GM08714 (cell line): ENCODE results near the gene NR3C2.
"Not testable (repeated sequence)": the region's sequence is repeated elsewhere in the genome, so short reads cannot be mapped to it uniquely, and the experiment has no call there.

Experiments
- H3K4me3 ChIP-seq: fragments of 200-500 bp; sonication (Bioruptor generic); 2 replicates; pipeline ENCODE4 v1.5.1; 2014; ENCODE audit warnings: mild to moderate bottlenecking, low read length, inconsistent platforms
- ZNF274 ChIP-seq: IDR thresholded peaks from 2 replicates; pipeline ENCODE4 v1.6.1; 2012; ENCODE audit warnings: mild to moderate bottlenecking, low read depth, low read length

The NR3C2 gene

DNA sequence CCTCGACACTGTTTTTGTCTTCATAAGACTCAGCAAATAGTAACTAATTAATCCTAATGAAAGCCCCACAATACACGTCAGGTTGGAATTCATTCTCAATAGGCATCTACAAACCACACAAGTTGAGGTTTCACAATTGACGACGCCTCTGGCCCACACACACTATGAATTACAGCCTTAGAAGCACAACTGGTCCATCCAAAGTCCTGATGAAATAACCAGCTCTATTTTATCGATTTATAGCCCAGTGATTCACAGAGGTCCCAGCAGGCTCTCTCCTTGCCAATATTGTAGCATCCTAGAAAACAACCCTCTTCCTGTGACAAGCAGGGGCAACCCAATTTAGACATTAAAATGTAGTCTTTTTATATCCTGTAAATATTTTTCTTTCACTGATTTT is 112.1 kb downstream of the NR3C2 start:
- no peak for TF ChIP-seq ZNF274

DNA sequence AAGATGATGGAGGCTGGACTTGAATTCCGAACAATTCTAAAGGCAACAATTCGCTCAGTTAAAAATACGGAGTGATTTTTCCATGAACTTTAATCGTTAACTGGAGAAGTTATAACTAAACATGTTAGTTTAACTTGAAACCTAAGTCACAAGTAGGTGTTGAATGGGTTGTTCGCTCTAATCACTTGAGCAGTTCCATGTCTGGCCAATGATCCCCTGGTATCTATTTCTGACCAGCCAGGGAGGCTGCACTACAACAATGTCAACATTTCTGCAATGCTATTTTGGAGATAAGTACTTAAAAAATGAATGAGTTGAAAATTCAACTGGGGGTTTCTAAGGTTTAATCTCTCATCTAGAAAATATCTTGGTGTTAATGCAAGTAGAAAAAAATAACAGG is 112.5 kb downstream of the NR3C2 start:
- H3K4me3 ChIP-seq, result no peak overlapping the region
- no peak for TF ChIP-seq ZNF274

More for the DNA sequence above, 112.1 kb downstream of the NR3C2 start:
- no peak overlapping the region for H3K4me3 ChIP-seq

- H3K4me3 ChIP-seq, result no peak overlapping the region
- TF ChIP-seq ZNF274, result no peak
Observed at GRCh38 chr4:148327683-148328082, 114.5 kb downstream of the NR3C2 start.

GRCh38 chr4:148323316-148323715 is 118.9 kb downstream of the NR3C2 start:
- not testable (repeated sequence) for H3K4me3 ChIP-seq

DNA sequence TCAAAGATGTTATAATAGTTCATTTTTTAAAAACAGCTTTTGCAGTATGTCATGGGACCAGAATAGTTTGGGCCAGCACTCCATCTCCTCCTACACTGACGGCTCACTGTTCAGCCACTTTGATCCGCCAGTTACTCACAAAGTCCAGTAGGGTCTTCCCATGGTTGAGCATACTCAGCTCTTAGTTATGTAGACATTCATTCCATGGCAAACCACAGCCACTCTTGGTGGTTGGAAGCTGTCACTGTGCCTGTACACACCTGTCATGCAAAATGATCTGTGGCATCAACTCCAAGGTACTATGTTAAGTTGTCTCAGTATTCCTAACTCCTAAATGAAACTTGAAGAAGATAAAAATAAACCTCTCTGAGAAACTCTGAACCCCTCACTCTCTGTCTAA is 127.2 kb downstream of the NR3C2 start:
- no peak overlapping the region for H3K4me3 ChIP-seq
- TF ChIP-seq ZNF274, result no peak

- no peak for TF ChIP-seq ZNF274
Observed at GRCh38 chr4:148312956-148313490, 129.2 kb downstream of the NR3C2 start.

DNA sequence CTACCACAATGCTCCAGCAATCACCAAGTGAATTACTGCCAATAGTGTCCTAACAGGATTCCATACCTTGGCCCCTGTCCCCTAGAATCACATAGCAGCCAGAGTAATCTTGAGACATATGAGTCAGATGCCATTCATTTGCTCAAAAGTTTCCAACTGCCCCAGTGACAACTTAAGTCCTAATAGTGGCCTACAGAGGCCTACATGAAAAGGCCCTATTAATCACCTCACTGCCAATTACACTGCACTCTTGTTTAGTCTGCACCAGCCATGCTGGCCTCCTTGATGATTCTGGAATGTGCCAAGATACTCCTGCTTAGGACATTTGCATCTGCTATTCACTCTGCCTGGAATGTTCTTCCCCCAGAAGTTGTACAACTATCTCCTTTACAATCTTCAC is 130.7 kb downstream of the NR3C2 start:
- H3K4me3 ChIP-seq, result no peak overlapping the region
- no peak for TF ChIP-seq ZNF274

More at GRCh38 chr4:148312956-148313490, 129.2 kb downstream of the NR3C2 start:
- no peak overlapping the region for H3K4me3 ChIP-seq

DNA sequence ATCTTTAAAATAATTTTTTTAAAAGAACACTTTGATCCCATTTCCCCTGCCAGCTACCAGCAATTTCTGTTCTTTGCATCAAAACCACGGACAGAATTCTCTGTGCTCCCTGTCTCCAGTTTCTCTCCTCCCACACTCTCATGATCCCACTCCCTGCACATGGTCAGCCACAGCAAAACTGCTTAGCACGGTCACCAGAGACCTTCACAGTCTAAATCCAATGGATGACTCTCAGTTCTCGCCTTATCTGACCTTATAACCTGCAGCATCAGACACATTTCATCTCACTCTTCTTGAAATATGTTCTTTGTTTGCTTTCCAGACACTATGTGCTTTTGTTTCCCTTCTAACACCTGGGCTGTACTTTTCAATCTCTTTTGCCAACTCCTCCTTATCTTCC is 131.5 kb downstream of the NR3C2 start:
- H3K4me3 ChIP-seq, result no peak overlapping the region
- no peak for TF ChIP-seq ZNF274

DNA sequence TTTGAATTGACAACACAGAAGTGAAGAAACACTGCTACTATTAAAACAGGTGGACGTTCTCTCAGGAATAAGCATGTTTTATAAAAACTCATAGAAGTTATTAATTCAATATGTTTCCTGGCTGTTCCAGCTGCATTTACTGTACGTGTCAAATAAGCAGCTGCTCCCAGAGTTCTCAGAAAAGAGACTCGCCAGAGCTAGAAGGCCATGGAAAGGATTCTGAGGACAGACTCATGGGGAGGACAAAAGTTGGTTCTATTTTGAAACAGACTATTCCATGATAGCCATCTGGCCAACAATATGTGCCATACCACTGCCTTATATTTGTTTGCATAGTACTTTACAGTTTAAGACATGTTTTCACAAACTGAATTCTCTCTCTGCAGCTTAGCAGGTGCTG is 136.5 kb downstream of the NR3C2 start:
- no peak overlapping the region for H3K4me3 ChIP-seq
- TF ChIP-seq ZNF274, result no peak

GRCh38 chr4:148302416-148302815 is 139.8 kb downstream of the NR3C2 start:
- TF ChIP-seq ZNF274, result no peak

DNA sequence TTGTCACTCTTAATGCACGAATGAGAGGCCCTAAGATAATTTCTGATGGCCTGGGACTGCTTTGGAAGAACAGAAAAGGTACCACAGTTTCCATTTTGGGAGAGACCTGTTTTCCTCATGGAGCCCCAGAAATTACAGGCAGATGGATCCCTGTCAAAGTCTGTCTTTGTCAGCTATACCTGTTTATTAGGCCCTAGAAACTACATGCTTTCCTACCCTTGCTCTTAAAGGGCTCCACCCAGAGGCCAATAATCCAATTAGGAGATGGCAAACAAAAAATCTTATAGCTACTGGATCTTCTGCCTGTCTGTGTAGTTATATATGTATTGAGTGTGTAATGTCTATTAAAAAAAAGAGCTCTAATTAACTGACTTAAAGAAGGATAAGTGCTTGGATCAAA is 141.3 kb downstream of the NR3C2 start:
- no peak for TF ChIP-seq ZNF274
- H3K4me3 ChIP-seq, result no peak overlapping the region

More at GRCh38 chr4:148302416-148302815, 139.8 kb downstream of the NR3C2 start:
- H3K4me3 ChIP-seq, result no peak overlapping the region

GRCh38 chr4:148299337-148299736 is 142.9 kb downstream of the NR3C2 start:
- no peak overlapping the region for H3K4me3 ChIP-seq
- TF ChIP-seq ZNF274, result no peak

DNA sequence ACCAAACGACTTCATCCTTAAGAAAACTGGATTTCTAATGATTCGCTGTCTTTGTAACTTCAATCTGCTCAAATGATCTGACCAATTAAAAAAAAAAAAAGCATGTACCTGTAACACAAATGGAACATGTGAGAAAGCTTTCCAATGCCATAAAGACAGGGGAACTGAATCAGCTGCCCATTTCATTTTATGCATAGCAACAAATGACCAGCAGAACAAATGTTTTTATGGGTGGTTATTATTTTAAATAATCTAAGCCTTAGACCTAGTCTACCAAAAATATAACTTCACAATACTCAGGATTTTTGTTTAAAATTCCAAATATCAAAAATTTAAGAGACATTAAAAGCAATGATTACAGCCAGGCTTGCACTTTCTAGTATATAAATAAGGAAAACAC is 145.7 kb downstream of the NR3C2 start:
- no peak for TF ChIP-seq ZNF274
- no peak overlapping the region for H3K4me3 ChIP-seq

- TF ChIP-seq ZNF274, result no peak
- no peak overlapping the region for H3K4me3 ChIP-seq
Observed at GRCh38 chr4:148295642-148296041, 146.6 kb downstream of the NR3C2 start.

DNA sequence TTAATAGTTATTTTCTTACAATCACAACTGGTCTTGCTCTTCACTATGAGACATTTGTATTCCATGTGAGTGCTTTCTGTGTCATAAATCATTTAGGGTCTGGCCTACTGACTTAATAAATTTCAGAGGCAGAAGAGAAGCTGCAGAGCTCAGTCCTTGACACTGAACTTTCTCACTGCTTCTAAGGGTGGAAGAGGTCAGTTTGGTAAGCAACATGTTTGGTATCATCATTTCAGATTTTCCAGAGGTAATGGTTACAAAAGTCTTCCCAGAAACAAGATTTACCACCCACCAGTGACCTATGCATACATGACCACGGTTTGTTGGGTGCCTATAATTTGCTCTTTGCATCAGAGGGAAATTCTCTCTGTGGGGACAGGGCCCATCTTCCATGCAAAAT is 148.6 kb downstream of the NR3C2 start:
- no peak for TF ChIP-seq ZNF274
- no peak overlapping the region for H3K4me3 ChIP-seq

GRCh38 chr4:148292686-148293085 is 149.5 kb downstream of the NR3C2 start:
- TF ChIP-seq ZNF274, result no peak
- H3K4me3 ChIP-seq, result no peak overlapping the region
